Skin epidermis (tissue), 12 donors: Measurements from ENCODE around the gene GNE.
"Not testable (repeated sequence)": the region's sequence is repeated elsewhere in the genome, so short reads cannot be mapped to it uniquely, and the experiment has no call there.

Source experiments
- H3K27ac ChIP-seq, 21 experiments: fragments of 200-600 bp; sonication (generic) in 11 of 21; one replicate each; pipeline ENCODE4 v1.5.0; 2020; ENCODE audit warnings: mild to moderate bottlenecking in 3 of 21, inconsistent platforms in 2 of 21, moderate library complexity in 2 of 21
- H3K4me3 ChIP-seq, 7 experiments: fragments of 200-600 bp; sonication (generic) in 2 of 7; one replicate each; pipeline ENCODE4 v1.5.0; 2020; ENCODE audit warnings: inconsistent platforms in 2 of 7, mild to moderate bottlenecking in 2 of 7, moderate library complexity in 1 of 7

Gene GNE

GRCh38 chr9:36273354-36273753, 15.1 kb upstream of the GNE start:
- H3K4me3 ChIP-seq, H3K27ac ChIP-seq: not testable (repeated sequence)

GRCh38 chr9:36268007-36268427, 9.8 kb upstream of the GNE start:
- Histone ChIP-seq H3K4me3 (no peak overlapping the region), H3K27ac (no peak overlapping the region)

GRCh38 chr9:36264896-36265295, 6.6 kb upstream of the GNE start:
- H3K27ac ChIP-seq: no peak overlapping the region
- no peak overlapping the region for H3K4me3 ChIP-seq

GRCh38 chr9:36263683-36264082, 5.4 kb upstream of the GNE start:
- H3K4me3 ChIP-seq: no peak overlapping the region
- H3K27ac ChIP-seq: no peak overlapping the region

GRCh38 chr9:36258996-36259533, 817 bp upstream of the GNE start:
- Histone ChIP-seq H3K4me3 (peak overlapping the region; percentile 70 to 98 (median 87)), H3K27ac (peak overlapping the region in 20 of 21 experiments; percentile 68 to 99 (median 93))

GRCh38 chr9:36251428-36251827, 6.8 kb downstream of the GNE start:
- Histone ChIP-seq H3K4me3 (no peak overlapping the region), H3K27ac (no peak overlapping the region)

GRCh38 chr9:36250079-36250478, 8.2 kb downstream of the GNE start:
- no peak overlapping the region for H3K4me3 ChIP-seq
- H3K27ac ChIP-seq: peak overlapping the region in 1 of 21 experiments; percentile 6

- H3K27ac ChIP-seq: no peak overlapping the region
- no peak overlapping the region for H3K4me3 ChIP-seq
These were observed 9.1 kb downstream of the GNE start for GRCh38 chr9:36249189-36249588.

- not testable (repeated sequence) for H3K4me3 ChIP-seq, H3K27ac ChIP-seq
These were observed 10.2 kb downstream of the GNE start for GRCh38 chr9:36248061-36248460.

GRCh38 chr9:36247356-36247755, 10.9 kb downstream of the GNE start:
- Histone ChIP-seq H3K27ac (no peak overlapping the region), H3K4me3 (no peak overlapping the region)

- Histone ChIP-seq H3K4me3 (no peak overlapping the region), H3K27ac (no peak overlapping the region)
These were observed 12.3 kb downstream of the GNE start for GRCh38 chr9:36245906-36246305.

GRCh38 chr9:36239675-36240074, 18.6 kb downstream of the GNE start:
- not testable (repeated sequence) for H3K4me3 ChIP-seq, H3K27ac ChIP-seq

GRCh38 chr9:36239205-36239604, 19.0 kb downstream of the GNE start:
- not testable (repeated sequence) for H3K4me3 ChIP-seq, H3K27ac ChIP-seq

GRCh38 chr9:36237230-36237629, 21.0 kb downstream of the GNE start:
- Histone ChIP-seq H3K4me3 (no peak overlapping the region), H3K27ac (no peak overlapping the region)

- no peak overlapping the region for H3K27ac ChIP-seq
- H3K4me3 ChIP-seq: no peak overlapping the region
These were observed 35.8 kb downstream of the GNE start for GRCh38 chr9:36222449-36222848.

GRCh38 chr9:36221667-36222066, 36.6 kb downstream of the GNE start:
- no peak overlapping the region for H3K27ac ChIP-seq
- no peak overlapping the region for H3K4me3 ChIP-seq

- Histone ChIP-seq H3K27ac (peak overlapping the region in 1 of 21 experiments; percentile 39), H3K4me3 (no peak overlapping the region)
These were observed 39.8 kb downstream of the GNE start for GRCh38 chr9:36218411-36218901.

- H3K27ac ChIP-seq: peak overlapping the region in 1 of 21 experiments; percentile 13
- no peak overlapping the region for H3K4me3 ChIP-seq
These were observed 40.2 kb downstream of the GNE start for GRCh38 chr9:36218011-36218410.

GRCh38 chr9:36217256-36217968, 40.8 kb downstream of the GNE start:
- Histone ChIP-seq H3K4me3 (no peak overlapping the region), H3K27ac (peak overlapping the region in 2 of 21 experiments; percentile 13 to 41)

GRCh38 chr9:36214571-36214970, 43.7 kb downstream of the GNE start:
- peak overlapping the region in 4 of 21 experiments; percentile 15 to 56 (median 34) for H3K27ac ChIP-seq
- H3K4me3 ChIP-seq: no peak overlapping the region

GRCh38 chr9:36213989-36214388, 44.3 kb downstream of the GNE start:
- Histone ChIP-seq H3K4me3 (no peak overlapping the region), H3K27ac (peak overlapping the region in 5 of 21 experiments; percentile 1 to 56 (median 27))
